Fibroblast of lung (primary cell): Measurements from ENCODE around the gene RAPGEF3. TPM values are rescaled to one million over a fixed set of nuclear protein-coding genes. Genes with fewer than 3 reads are reported as not detected.
A peak's percentile ranks its signal among the peaks of the same experiment; 100 is the strongest.

Experiments
- DNase-seq, 2 donors: peaks; one replicate each; pipeline versions ENCODE4 v3.0.0 to v3.0.0-alpha.2; 2010; ENCODE audit warnings: low read depth in 2 of 2
- H2AFZ ChIP-seq: 2 replicates; pipeline ENCODE4 v1.5.1; 2012; ENCODE audit warnings: low read length, control low read depth, inconsistent platforms
- H3K27ac ChIP-seq: 2 replicates; pipeline ENCODE4 v1.5.1; 2011; ENCODE audit warnings: low read length, control low read depth; ENCODE audit not compliant: insufficient read depth
- H3K27me3 ChIP-seq: 2 replicates; pipeline ENCODE4 v1.5.1; 2011; ENCODE audit warnings: mild to moderate bottlenecking, low read length; ENCODE audit not compliant: control insufficient read depth, insufficient read depth
- H3K36me3 ChIP-seq: 2 replicates; pipeline ENCODE4 v1.5.1; 2011; ENCODE audit warnings: low read length; ENCODE audit not compliant: control insufficient read depth, insufficient read depth
- H3K4me1 ChIP-seq: 2 replicates; pipeline ENCODE4 v1.5.1; 2011; ENCODE audit warnings: low read length; ENCODE audit not compliant: control insufficient read depth, insufficient read depth; ENCODE audit errors: extremely low read depth
- H3K4me2 ChIP-seq: 2 replicates; pipeline ENCODE4 v1.5.1; 2011; ENCODE audit warnings: low read length, control low read depth; ENCODE audit not compliant: insufficient read depth; ENCODE audit errors: extremely low read depth
- H3K4me3 ChIP-seq, 4 experiments: fragments of 200-600 bp in 1 of 4; sonication (generic) in 1 of 4; replicated peaks in 1 of 4; 2 replicates each; pipeline ENCODE4 v1.5.1; 2011 to 2016; ENCODE audit warnings: low read length in 4 of 4, low read depth in 3 of 4, mild to moderate bottlenecking in 3 of 4, control low read depth in 2 of 4, inconsistent platforms in 1 of 4, mixed read lengths in 1 of 4; ENCODE audit not compliant: insufficient read depth in 1 of 4; ENCODE audit errors: control extremely low read depth in 1 of 4
- H3K79me2 ChIP-seq: 2 replicates; pipeline ENCODE4 v1.5.1; 2012; ENCODE audit warnings: mild to moderate bottlenecking, low read length, inconsistent platforms; ENCODE audit not compliant: control insufficient read depth, insufficient read depth
- H3K9ac ChIP-seq: 2 replicates; pipeline ENCODE4 v1.5.1; 2011; ENCODE audit warnings: mild to moderate bottlenecking, low read length, control low read depth; ENCODE audit not compliant: insufficient read depth
- H3K9me3 ChIP-seq: 2 replicates; pipeline ENCODE4 v1.5.1; 2012; ENCODE audit warnings: low read depth, low read length; ENCODE audit not compliant: control insufficient read depth, insufficient read depth
- H4K20me1 ChIP-seq: 2 replicates; pipeline ENCODE4 v1.5.1; 2011; ENCODE audit warnings: low read length; ENCODE audit not compliant: control insufficient read depth, insufficient read depth; ENCODE audit errors: extremely low read depth
- EZH2 ChIP-seq: IDR thresholded peaks from 2 replicates; pipeline ENCODE4 v1.5.1; 2012; ENCODE audit warnings: low read length, control low read depth, mild to moderate bottlenecking; ENCODE audit errors: missing control alignments
- polyA plus RNA-seq, 2 donors: library from polyadenylated mRNA; depleted of rRNA in 1 of 2; stranded (reverse) in 1 of 2; unstranded in 1 of 2; fragments of >200 nt; gene quantifications; 2 replicates each; pipeline ENCODE4 v1.2.1, GENCODE V29; 2011 to 2012; ENCODE audit warnings: missing spikeins in 1 of 2
- total RNA-seq: library from RNA; depleted of rRNA; stranded (reverse); fragments of >200 nt; gene quantifications from 2 replicates; pipeline ENCODE4 v1.2.1, GENCODE V29; 2014
- TF ChIP-seq, protein P1 (sequence below), 2 donors: IDR thresholded peaks in 1 of 2; conservative IDR thresholded peaks in 1 of 2; 1 replicate in 1 of 2; 2 replicates in 1 of 2; pipeline ENCODE4 v1.5.1; 2011 to 2012; ENCODE audit warnings: low read length in 2 of 2, control low read depth in 1 of 2, inconsistent platforms in 1 of 2, low read depth in 1 of 2, mild to moderate bottlenecking in 1 of 2

Gene RAPGEF3
- total and polyA plus RNA-seq, 2 donors (not counting 1 experiment from before 2014, with no cell fraction given), result 0.83 to 2.8 TPM

GRCh38 chr12:47717046-47717442 lies 41.6 kb downstream of the RAPGEF3 start:
- Histone ChIP-seq H2AFZ (no peak overlapping the region), H3K4me2 (no peak overlapping the region), H3K9me3 (no peaks in the 10 kb centered on the region), H3K79me2 (no peaks in the 10 kb centered on the region), H3K27me3 (no peaks in the 10 kb centered on the region), H3K36me3 (no peaks in the 10 kb centered on the region), H3K4me3 (no peak overlapping the region), H4K20me1 (no peaks in the 10 kb centered on the region), H3K27ac (no peak overlapping the region), H3K9ac (no peak overlapping the region), H3K4me1 (peaks cover 8% of the 10 kb centered on the region)
- no peak for TF ChIP-seq EZH2
- TF ChIP-seq, protein P1, sequence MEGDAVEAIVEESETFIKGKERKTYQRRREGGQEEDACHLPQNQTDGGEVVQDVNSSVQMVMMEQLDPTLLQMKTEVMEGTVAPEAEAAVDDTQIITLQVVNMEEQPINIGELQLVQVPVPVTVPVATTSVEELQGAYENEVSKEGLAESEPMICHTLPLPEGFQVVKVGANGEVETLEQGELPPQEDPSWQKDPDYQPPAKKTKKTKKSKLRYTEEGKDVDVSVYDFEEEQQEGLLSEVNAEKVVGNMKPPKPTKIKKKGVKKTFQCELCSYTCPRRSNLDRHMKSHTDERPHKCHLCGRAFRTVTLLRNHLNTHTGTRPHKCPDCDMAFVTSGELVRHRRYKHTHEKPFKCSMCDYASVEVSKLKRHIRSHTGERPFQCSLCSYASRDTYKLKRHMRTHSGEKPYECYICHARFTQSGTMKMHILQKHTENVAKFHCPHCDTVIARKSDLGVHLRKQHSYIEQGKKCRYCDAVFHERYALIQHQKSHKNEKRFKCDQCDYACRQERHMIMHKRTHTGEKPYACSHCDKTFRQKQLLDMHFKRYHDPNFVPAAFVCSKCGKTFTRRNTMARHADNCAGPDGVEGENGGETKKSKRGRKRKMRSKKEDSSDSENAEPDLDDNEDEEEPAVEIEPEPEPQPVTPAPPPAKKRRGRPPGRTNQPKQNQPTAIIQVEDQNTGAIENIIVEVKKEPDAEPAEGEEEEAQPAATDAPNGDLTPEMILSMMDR (conservative IDR thresholded peaks at IDR 0.05 in 1 of 2, IDR thresholded peaks at IDR 0.05 in 1 of 2; ENCODE audit: low read depth in 1 of 2, low read length in 2 of 2), result no peak
- DNase-seq, result peak in 1 of 2 donors; percentile 12

- no peak for DNase-seq
- Histone ChIP-seq H3K4me3 (no peak overlapping the region), H2AFZ (no peak overlapping the region), H3K9ac (no peak overlapping the region), H3K27ac (no peak overlapping the region), H4K20me1 (no peaks in the 10 kb centered on the region), H3K27me3 (no peaks in the 10 kb centered on the region), H3K4me1 (peaks cover 8% of the 10 kb centered on the region), H3K79me2 (no peaks in the 10 kb centered on the region), H3K36me3 (no peaks in the 10 kb centered on the region), H3K9me3 (no peaks in the 10 kb centered on the region), H3K4me2 (peak overlapping the region; percentile 89)
- no peak for TF ChIP-seq EZH2
- TF ChIP-seq, protein P1 (conservative IDR thresholded peaks at IDR 0.05 in 1 of 2, IDR thresholded peaks at IDR 0.05 in 1 of 2; ENCODE audit: low read depth in 1 of 2, low read length in 2 of 2), result no peak
These were observed 42.7 kb downstream of the RAPGEF3 start for GRCh38 chr12:47715877-47716548.

DNA sequence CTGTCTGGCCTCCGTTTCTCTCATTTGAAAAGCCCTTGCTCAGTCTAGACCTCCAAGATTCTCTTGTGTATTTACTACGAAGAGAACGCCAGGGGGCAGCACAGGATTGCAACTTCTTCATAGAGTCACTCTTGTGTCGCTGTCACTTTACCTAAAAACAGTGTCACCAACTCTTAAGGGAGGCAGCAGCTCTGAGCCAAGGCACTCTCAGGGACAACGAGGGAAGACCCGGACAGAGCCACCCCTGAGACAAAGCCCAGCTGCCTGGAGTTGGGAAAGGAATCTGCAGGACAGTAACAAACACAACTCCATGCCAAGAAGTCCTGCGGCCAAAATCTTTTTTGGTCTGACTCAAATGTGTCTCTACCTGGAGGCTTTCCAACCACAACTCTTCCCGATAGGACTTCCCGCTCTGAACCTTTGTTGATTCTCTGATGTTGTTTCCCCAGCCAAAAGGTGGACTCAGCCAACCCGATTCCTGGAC lies 43.2 kb downstream of the RAPGEF3 start:
- Histone ChIP-seq H3K4me2 (peak overlapping the region; percentile 89), H3K4me3 (no peak overlapping the region), H3K4me1 (peaks cover 8% of the 10 kb centered on the region), H3K9ac (no peak overlapping the region), H3K27ac (no peak overlapping the region), H4K20me1 (no peaks in the 10 kb centered on the region), H3K27me3 (no peaks in the 10 kb centered on the region), H3K36me3 (no peaks in the 10 kb centered on the region), H2AFZ (no peak overlapping the region), H3K79me2 (no peaks in the 10 kb centered on the region), H3K9me3 (no peaks in the 10 kb centered on the region)
- TF ChIP-seq EZH2, result no peak
- TF ChIP-seq, protein P1 (conservative IDR thresholded peaks at IDR 0.05 in 1 of 2, IDR thresholded peaks at IDR 0.05 in 1 of 2; ENCODE audit: low read depth in 1 of 2, low read length in 2 of 2), result peak; percentile 71 to 74
- peak; percentile 73 to 75 for DNase-seq
